Panc1 (cell line): ENCODE data around the gene CXCR5. TPM values are rescaled to one million over a fixed set of nuclear protein-coding genes. Genes with fewer than 3 reads are reported as not detected.

Experiments
- ATAC-seq: fragments of 200-7000 bp; cut with Tn5 transposase; 2 replicates; pipeline ENCODE4 v1.9.1; 2020; ENCODE audit warnings: mild to moderate bottlenecking, moderate library complexity
- BruUV-seq: library from RNA; stranded (reverse); fragments of 400-500 nt; replicated peaks from 2 replicates; lab custom pipeline; 2021; lab: Mats Ljungman, UMichigan
- CTCF ChIA-PET: fragments of 300-600 bp; sonication (Branson Sonifier 250); formaldehyde crosslinking; loops from one replicate; lab custom pipeline; 2022; ENCODE audit warnings: antibody characterized with exemption; lab: Charles Lee
- POLR2A ChIA-PET: fragments of 300-600 bp; sonication (Branson Sonifier 250); formaldehyde crosslinking; loops from one replicate; lab custom pipeline; 2022; ENCODE audit warnings: antibody characterized with exemption; lab: Charles Lee
- DNase-seq: peaks from one replicate; pipeline ENCODE4 v3.0.0-alpha.2; 2010; ENCODE audit warnings: low read depth, low spot score
- H3K27ac ChIP-seq: 2 replicates; pipeline ENCODE4 v1.5.1; 2011; ENCODE audit warnings: mild to moderate bottlenecking, low read length, inconsistent platforms
- H3K27me3 ChIP-seq: fragments of 200-500 bp; sonication (Bioruptor generic); 2 replicates; pipeline ENCODE4 v1.6.0; 2014; ENCODE audit warnings: low read length, inconsistent platforms; ENCODE audit not compliant: control insufficient read depth, insufficient read depth
- H3K36me3 ChIP-seq: fragments of 200-500 bp; sonication (Bioruptor generic); 2 replicates; pipeline ENCODE4 v1.5.1; 2014; ENCODE audit warnings: inconsistent platforms, mild to moderate bottlenecking, low read length, moderate library complexity; ENCODE audit not compliant: control insufficient read depth, insufficient read depth
- H3K4me1 ChIP-seq: 2 replicates; pipeline ENCODE4 v1.5.1; 2011; ENCODE audit warnings: inconsistent platforms, mild to moderate bottlenecking, low read length, moderate library complexity; ENCODE audit not compliant: control insufficient read depth, insufficient read depth
- H3K4me3 ChIP-seq, 2 experiments: 2 replicates each; pipeline ENCODE4 v1.5.1; 2011 to 2012; ENCODE audit warnings: low read depth in 2 of 2, low read length in 2 of 2, mild to moderate bottlenecking in 2 of 2, inconsistent platforms in 1 of 2, moderate library complexity in 1 of 2
- H3K9me3 ChIP-seq: fragments of 200-500 bp; sonication (Bioruptor generic); 2 replicates; pipeline ENCODE4 v1.5.1; 2014; ENCODE audit warnings: low read depth, mild to moderate bottlenecking, inconsistent platforms, low read length, moderate library complexity; ENCODE audit not compliant: control insufficient read depth, insufficient read depth
- CTCF ChIP-seq: fragments of 450-650 bp; IDR thresholded peaks from 2 replicates; pipeline ENCODE4 v1.5.1; 2017; ENCODE audit warnings: mild to moderate bottlenecking
- POLR2AphosphoS5 ChIP-seq: IDR thresholded peaks from 2 replicates; pipeline ENCODE4 v1.6.1; 2012; ENCODE audit warnings: mild to moderate bottlenecking, low read depth, low read length, moderate library complexity
- SIN3A ChIP-seq: IDR thresholded peaks from 2 replicates; pipeline ENCODE4 v1.6.1; 2012; ENCODE audit warnings: low read depth, mild to moderate bottlenecking, low read length, moderate library complexity, borderline replicate concordance; ENCODE audit not compliant: insufficient read depth
- TCF7L2 ChIP-seq: IDR thresholded peaks from 2 replicates; pipeline ENCODE4 v1.6.1; 2011; ENCODE audit warnings: mild to moderate bottlenecking, low read depth, low read length, inconsistent platforms
- in situ Hi-C: cut with HindIII; loops from 2 replicates; pipeline ENCODE4 v1.10.0; 2016; ENCODE audit warnings: low sequenced_read_pairs, low pct_unique_long_range_greater_than_20kb
- intact Hi-C: fragments of 100-400 bp; cut with micrococcal nuclease; formaldehyde crosslinking; loops from one replicate; pipeline ENCODE4 v1.10.0; 2022; ENCODE audit not compliant: unreplicated experiment
- total RNA-seq: library from RNA; stranded (reverse); gene quantifications from one replicate; pipeline ENCODE4 v1.2.1, GENCODE V29; 2021; ENCODE audit not compliant: unreplicated experiment
- TF ChIP-seq, protein P1 (sequence below), 2 experiments: IDR thresholded peaks; 2 replicates each; pipeline ENCODE4 v1.6.1; 2011 to 2012; ENCODE audit warnings: low read depth in 2 of 2, control low read depth in 1 of 2, low read length in 1 of 2, mild to moderate bottlenecking in 1 of 2, moderate library complexity in 1 of 2; ENCODE audit not compliant: insufficient read depth in 1 of 2

Gene CXCR5
- total RNA-seq, 1 experiment from 2014 or later, result not detected

DNA sequence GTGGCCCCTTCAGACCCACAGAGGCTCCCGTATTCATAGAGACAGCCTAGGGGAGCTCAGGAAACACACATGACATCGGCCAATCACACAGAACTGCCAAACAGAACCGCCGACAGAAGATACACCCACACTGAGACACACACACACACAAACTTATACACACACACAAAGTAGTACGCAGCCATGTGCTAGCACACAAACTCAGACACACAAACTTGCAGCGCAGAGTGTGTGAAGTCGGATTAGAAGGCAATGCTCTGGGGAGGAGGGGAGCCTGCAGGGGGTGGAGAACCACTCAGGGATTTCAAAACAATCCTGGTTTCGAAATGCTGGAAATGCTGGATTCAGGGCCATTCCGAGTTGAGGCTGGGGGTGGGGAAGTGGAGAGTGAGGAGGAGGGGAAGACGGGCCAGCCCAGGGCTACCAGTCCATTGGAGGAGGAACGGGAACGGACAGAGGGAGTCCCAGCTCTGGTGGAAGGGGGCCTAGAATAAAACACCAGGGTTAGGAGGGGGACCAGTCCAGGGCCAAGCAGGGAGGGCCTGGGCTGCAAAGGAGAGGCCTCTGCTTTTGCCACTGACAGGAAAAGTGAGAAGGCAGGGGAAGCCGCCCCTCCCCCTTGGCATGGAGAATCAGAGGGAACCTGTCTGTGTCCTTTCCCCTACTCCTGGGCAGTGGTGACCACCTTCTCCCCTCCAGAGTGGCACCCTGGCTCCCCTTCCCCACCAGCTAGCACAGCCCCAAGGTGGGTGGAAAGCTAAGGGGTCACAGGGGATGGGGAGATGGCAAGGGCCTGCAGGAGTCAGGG is 37.6 kb downstream of the CXCR5 start:
- no peak for TF ChIP-seq SIN3A
- TF ChIP-seq, protein P1, sequence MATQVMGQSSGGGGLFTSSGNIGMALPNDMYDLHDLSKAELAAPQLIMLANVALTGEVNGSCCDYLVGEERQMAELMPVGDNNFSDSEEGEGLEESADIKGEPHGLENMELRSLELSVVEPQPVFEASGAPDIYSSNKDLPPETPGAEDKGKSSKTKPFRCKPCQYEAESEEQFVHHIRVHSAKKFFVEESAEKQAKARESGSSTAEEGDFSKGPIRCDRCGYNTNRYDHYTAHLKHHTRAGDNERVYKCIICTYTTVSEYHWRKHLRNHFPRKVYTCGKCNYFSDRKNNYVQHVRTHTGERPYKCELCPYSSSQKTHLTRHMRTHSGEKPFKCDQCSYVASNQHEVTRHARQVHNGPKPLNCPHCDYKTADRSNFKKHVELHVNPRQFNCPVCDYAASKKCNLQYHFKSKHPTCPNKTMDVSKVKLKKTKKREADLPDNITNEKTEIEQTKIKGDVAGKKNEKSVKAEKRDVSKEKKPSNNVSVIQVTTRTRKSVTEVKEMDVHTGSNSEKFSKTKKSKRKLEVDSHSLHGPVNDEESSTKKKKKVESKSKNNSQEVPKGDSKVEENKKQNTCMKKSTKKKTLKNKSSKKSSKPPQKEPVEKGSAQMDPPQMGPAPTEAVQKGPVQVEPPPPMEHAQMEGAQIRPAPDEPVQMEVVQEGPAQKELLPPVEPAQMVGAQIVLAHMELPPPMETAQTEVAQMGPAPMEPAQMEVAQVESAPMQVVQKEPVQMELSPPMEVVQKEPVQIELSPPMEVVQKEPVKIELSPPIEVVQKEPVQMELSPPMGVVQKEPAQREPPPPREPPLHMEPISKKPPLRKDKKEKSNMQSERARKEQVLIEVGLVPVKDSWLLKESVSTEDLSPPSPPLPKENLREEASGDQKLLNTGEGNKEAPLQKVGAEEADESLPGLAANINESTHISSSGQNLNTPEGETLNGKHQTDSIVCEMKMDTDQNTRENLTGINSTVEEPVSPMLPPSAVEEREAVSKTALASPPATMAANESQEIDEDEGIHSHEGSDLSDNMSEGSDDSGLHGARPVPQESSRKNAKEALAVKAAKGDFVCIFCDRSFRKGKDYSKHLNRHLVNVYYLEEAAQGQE (IDR thresholded peaks at IDR 0.05; ENCODE audit: insufficient read depth in 1 of 2, low read depth in 2 of 2, low read length in 1 of 2), result no peak
- TF ChIP-seq TCF7L2, result no peak
- TF ChIP-seq POLR2AphosphoS5, result no peak; the same call in none of the 2 replicates
- ChIA-PET POLR2A (interaction anchor here (1.8 kb wide), 1 partner anchor 13 kb away, joined by 11 read pairs; no protein-coding TSS in a partner anchor), CTCF (no interaction called here)
- Histone ChIP-seq H3K27me3 (no peaks in the 10 kb centered on the region), H3K4me3 (peak overlapping the region; percentile 81 to 99), H3K4me1 (peaks cover 52% of the 10 kb centered on the region), H3K27ac (peak overlapping the region; percentile 97), H3K36me3 (no peaks in the 10 kb centered on the region; the same call in 1 of the 2 replicates), H3K9me3 (no peaks in the 10 kb centered on the region)
- intact Hi-C loops (no loop called here), in situ Hi-C loops (no loop called here)
- BruUV-seq, result no TSS peak
- no peak for DNase-seq
- ATAC-seq, result no peak

DNA sequence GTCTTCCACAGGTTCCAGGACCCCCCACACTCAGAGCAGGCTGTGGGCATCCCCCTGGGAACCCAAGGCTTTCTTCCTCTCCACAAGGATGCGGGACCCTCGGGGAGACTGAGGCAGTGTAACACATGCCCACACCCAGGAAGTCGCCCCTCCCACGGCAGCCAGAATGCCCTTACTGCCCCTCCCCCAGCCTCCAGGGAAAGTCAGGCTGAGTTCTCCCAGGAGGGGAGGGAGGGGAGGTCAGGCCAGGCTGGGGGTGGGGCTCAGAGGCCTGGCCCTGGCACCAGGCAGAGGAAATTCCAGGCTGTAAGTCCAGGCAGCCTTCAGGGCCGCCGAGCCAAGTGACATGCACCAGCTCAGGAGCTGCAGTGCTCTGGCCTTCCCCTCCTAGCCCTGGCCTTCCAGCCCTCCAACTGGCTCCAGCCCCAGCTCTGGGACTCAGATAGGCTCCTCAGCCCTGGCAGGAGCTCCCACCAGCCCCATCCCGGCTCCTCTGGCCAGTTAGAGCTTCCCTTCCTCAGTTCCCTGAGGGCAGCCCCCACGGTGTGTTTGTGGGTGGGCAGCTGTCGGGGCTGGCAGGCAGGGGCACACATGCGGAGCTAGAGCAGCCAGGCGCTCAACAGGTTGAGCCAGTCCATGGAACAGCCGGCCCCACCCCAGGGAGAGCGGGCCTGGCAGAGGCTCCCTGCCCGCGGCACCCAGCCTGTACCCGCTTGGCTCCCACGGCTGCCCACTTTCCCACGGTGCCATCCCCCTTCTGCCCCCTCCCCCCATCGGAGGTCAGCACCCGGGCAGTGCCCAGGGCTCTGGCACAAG is 38.4 kb downstream of the CXCR5 start:
- Histone ChIP-seq H3K27ac (peak overlapping the region; percentile 97), H3K27me3 (no peaks in the 10 kb centered on the region), H3K9me3 (no peaks in the 10 kb centered on the region), H3K4me3 (peak overlapping the region; percentile 81 to 99), H3K36me3 (no peaks in the 10 kb centered on the region; the same call in 1 of the 2 replicates), H3K4me1 (peaks cover 50% of the 10 kb centered on the region)
- ATAC-seq (peak; percentile 20), DNase-seq (no peak)
- POLR2A ChIA-PET, result interaction anchor here (0.8 to 1.8 kb wide), 3 partner anchors 10 to 13 kb away, joined by 3 to 11 read pairs (median 6); no protein-coding TSS in a partner anchor
- no TSS peak for BruUV-seq
- TF ChIP-seq TCF7L2 (no peak), CTCF (no peak), SIN3A (peak; percentile 27; the same call in 1 of the 2 replicates), POLR2AphosphoS5 (peak; percentile 77)
- TF ChIP-seq, protein P1 (IDR thresholded peaks at IDR 0.05; ENCODE audit: insufficient read depth in 1 of 2, low read depth in 2 of 2, low read length in 1 of 2), result peak in 1 of 2 experiments; percentile 44; a peak in 1 of 4 replicates
- CTCF ChIA-PET, result interaction anchor here (0.6 to 1.1 kb wide), 2 partner anchors 11 to 358 kb away, joined by 4 to 7 read pairs; no protein-coding TSS in a partner anchor
- in situ Hi-C loops (no loop called here), intact Hi-C loops (no loop called here)
